ENCODE results near the gene MRPL33.

MRPL33 gene

GRCh38 chr2:27734305-27734704, 37.2 kb upstream of the MRPL33 start:
- ChIA-PET CTCF (interaction anchor here (1.3 to 9.6 kb wide), 2 partner anchors 11 to 719 kb away, joined by 3 to 84 read pairs; no protein-coding TSS in a partner anchor), POLR2A (no interaction called here)
- H3K4me3 ChIP-seq (ENCODE audit: low read depth, low read length): no peak overlapping the region
- no peak for TF ChIP-seq CTCF (IDR thresholded peaks at IDR 0.05; ENCODE audit: insufficient read depth, low read length, missing control alignments)
- DNase-seq (ENCODE audit: low read depth, low spot score): no peak

- TF ChIP-seq CTCF (IDR thresholded peaks at IDR 0.05; ENCODE audit: insufficient read depth, low read length, missing control alignments): no peak
- H3K4me3 ChIP-seq (ENCODE audit: low read depth, low read length): peak overlapping the region; percentile 38
- ChIA-PET POLR2A (no interaction called here), CTCF (interaction anchor here (1.0 to 9.6 kb wide), 3 partner anchors 12 to 718 kb away, joined by 3 to 84 read pairs (median 3); no protein-coding TSS in a partner anchor)
- no peak for DNase-seq (ENCODE audit: low read depth, low spot score)
These were observed 36.1 kb upstream of the MRPL33 start for GRCh38 chr2:27735263-27735904.

- ChIA-PET POLR2A (no interaction called here), CTCF (interaction anchor here (0.9 to 9.6 kb wide), 2 partner anchors 13 to 32 kb away, joined by 4 to 84 read pairs; no protein-coding TSS in a partner anchor)
- no peak overlapping the region for H3K4me3 ChIP-seq (ENCODE audit: low read depth, low read length)
- no peak for TF ChIP-seq CTCF (IDR thresholded peaks at IDR 0.05; ENCODE audit: insufficient read depth, low read length, missing control alignments)
- no peak for DNase-seq (ENCODE audit: low read depth, low spot score)
These were observed 35.3 kb upstream of the MRPL33 start for GRCh38 chr2:27736031-27736889.

- POLR2A ChIA-PET: no interaction called here
- no peak for TF ChIP-seq CTCF (IDR thresholded peaks at IDR 0.05; ENCODE audit: insufficient read depth, low read length, missing control alignments)
- no peak overlapping the region for H3K4me3 ChIP-seq (ENCODE audit: low read depth, low read length)
- CTCF ChIA-PET: interaction anchor here (0.9 to 9.6 kb wide), 4 partner anchors 10 to 54 kb away, joined by 3 to 84 read pairs (median 4); no protein-coding TSS in a partner anchor
- DNase-seq (ENCODE audit: low read depth, low spot score): no peak
These were observed 34.7 kb upstream of the MRPL33 start for GRCh38 chr2:27736890-27737204.

GRCh38 chr2:27737676-27738348, 33.7 kb upstream of the MRPL33 start:
- no peak overlapping the region for H3K4me3 ChIP-seq (ENCODE audit: low read depth, low read length)
- peak; percentile 60 for DNase-seq (ENCODE audit: low read depth, low spot score)
- ChIA-PET CTCF (interaction anchor here (0.9 to 9.6 kb wide), 4 partner anchors 11 to 55 kb away, joined by 3 to 84 read pairs (median 5); no protein-coding TSS in a partner anchor), POLR2A (no interaction called here)
- TF ChIP-seq CTCF (IDR thresholded peaks at IDR 0.05; ENCODE audit: insufficient read depth, low read length, missing control alignments): no peak

Data from AG04449 (cell line).